ENCODE measurements around the gene CNNM3.

DNA sequence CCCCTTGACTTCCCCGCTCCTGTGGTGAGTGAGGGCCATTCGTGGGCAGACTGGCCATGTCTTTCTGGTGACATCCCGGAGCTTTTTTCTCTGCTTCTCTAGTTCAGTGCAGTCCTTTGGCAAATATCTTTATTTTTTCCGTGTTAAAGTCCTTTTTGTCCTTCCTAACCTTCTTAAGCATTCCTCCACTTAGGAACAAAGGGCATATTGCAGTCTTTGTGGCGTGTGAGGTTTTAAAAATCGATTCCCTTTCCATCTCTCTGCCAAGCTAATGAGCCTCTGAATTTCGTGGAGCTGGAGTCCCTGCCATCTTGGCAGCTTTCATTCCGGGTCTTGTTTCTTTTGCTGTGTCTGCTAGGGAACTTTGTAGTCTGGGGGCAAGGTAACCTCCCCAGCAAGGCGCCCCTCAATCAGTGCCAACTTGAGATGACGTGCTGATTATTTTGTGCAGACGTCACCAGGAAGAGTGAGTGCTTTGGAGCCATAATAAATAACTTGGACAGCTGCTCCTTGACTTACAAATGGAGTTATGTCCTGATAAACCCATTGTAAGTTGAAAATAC lies 5.1 kb downstream of the CNNM3 start:
- TF ChIP-seq, protein P1, sequence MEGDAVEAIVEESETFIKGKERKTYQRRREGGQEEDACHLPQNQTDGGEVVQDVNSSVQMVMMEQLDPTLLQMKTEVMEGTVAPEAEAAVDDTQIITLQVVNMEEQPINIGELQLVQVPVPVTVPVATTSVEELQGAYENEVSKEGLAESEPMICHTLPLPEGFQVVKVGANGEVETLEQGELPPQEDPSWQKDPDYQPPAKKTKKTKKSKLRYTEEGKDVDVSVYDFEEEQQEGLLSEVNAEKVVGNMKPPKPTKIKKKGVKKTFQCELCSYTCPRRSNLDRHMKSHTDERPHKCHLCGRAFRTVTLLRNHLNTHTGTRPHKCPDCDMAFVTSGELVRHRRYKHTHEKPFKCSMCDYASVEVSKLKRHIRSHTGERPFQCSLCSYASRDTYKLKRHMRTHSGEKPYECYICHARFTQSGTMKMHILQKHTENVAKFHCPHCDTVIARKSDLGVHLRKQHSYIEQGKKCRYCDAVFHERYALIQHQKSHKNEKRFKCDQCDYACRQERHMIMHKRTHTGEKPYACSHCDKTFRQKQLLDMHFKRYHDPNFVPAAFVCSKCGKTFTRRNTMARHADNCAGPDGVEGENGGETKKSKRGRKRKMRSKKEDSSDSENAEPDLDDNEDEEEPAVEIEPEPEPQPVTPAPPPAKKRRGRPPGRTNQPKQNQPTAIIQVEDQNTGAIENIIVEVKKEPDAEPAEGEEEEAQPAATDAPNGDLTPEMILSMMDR (IDR thresholded peaks at IDR 0.05) = no peak
- no peak for TF ChIP-seq POLR2AphosphoS5 (IDR thresholded peaks at IDR 0.05; ENCODE audit: insufficient read depth in 1 of 2, low read depth in 1 of 2)
